Measurements from ENCODE around the gene TMEFF1.

TMEFF1 gene

DNA sequence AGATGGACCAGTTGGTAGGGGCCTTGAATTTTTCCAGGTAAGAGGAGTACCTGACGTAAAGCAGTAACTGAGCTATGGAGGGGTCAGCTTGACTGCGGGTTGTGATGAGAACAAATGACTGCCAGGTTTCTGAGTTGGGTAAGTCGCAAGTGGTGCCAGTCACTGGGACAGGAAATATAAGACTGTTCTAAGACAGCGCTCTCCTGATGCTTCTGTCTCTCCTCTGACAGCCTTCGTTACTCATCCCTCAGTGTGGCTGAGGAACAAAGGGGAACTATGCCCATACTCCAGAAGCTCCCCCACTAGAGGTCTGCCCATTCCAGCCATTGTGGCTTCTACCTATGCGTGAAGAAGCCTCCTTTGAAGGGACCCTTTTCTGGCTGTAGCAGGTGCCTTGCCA lies 118.2 kb downstream of the TMEFF1 start:
- TF ChIP-seq, protein P1, sequence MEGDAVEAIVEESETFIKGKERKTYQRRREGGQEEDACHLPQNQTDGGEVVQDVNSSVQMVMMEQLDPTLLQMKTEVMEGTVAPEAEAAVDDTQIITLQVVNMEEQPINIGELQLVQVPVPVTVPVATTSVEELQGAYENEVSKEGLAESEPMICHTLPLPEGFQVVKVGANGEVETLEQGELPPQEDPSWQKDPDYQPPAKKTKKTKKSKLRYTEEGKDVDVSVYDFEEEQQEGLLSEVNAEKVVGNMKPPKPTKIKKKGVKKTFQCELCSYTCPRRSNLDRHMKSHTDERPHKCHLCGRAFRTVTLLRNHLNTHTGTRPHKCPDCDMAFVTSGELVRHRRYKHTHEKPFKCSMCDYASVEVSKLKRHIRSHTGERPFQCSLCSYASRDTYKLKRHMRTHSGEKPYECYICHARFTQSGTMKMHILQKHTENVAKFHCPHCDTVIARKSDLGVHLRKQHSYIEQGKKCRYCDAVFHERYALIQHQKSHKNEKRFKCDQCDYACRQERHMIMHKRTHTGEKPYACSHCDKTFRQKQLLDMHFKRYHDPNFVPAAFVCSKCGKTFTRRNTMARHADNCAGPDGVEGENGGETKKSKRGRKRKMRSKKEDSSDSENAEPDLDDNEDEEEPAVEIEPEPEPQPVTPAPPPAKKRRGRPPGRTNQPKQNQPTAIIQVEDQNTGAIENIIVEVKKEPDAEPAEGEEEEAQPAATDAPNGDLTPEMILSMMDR (IDR thresholded peaks at IDR 0.05; ENCODE audit: control extremely low read depth, extremely low read depth, low read depth, missing control alignments): no peak
- ChIA-PET POLR2A (no interaction called here), CTCF (interaction anchor here (2.4 to 2.6 kb wide), 2 partner anchors 10 to 11 kb away, joined by 5 to 14 read pairs; no protein-coding TSS in a partner anchor)
- DNase-seq (ENCODE audit: extremely low spot score): no peak

GRCh38 chr9:100591639-100592412 lies 118.9 kb downstream of the TMEFF1 start:
- ChIA-PET POLR2A (no interaction called here), CTCF (interaction anchor here (2.4 to 2.6 kb wide), 2 partner anchors 10 kb away, joined by 5 to 14 read pairs; no protein-coding TSS in a partner anchor)
- TF ChIP-seq, protein P1 (IDR thresholded peaks at IDR 0.05; ENCODE audit: control extremely low read depth, extremely low read depth, low read depth, missing control alignments): no peak
- DNase-seq (ENCODE audit: extremely low spot score): no peak

DNA sequence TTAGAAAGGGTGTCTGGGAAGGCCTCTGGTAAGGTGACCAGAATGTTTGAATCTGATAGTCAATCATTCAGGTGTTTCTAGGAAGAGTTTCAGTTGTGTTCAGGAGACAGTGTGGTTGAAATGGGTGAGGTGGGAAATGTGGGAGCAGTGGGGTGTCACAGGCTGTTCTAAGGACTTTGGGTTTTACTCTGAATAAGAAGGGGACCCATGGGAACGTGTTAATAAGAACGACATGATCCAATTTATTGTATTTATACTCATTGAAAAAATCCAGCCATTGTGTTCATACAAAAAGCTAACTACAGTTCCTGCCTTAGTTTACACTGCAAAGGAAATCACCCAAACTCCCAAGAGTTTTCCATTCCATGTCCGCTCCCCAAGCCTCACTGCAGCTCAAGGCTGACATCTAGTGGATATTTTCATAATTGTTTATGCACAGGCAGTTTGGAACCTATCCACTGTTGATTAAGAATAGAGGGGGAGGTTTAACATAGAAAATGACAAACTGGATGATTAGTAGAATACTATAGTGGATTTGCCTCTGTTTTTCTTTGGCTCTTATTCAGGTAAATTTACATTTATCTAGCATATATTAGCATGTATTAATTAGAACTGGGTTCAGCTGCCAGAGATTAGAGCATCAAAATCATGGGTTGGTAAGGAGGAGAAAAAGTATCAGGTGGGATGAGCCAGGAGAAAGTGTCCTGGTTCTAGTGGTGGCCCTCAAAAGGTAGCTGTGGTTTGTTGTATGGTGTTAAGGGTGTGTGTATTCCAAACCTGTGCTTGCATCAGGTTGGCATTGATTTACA lies 122.6 kb downstream of the TMEFF1 start:
- peak; percentile 43 for DNase-seq (ENCODE audit: extremely low spot score)
- CTCF ChIA-PET: interaction anchor here (0.7 to 2.1 kb wide), 23 partner anchors 9 to 1748 kb away, joined by 3 to 13 read pairs (median 3); partner anchors contain the start of genes CAVIN4 and TMEFF1
- TF ChIP-seq, protein P1 (IDR thresholded peaks at IDR 0.05; ENCODE audit: control extremely low read depth, extremely low read depth, low read depth, missing control alignments): peak; percentile 85
- POLR2A ChIA-PET: no interaction called here

DNA sequence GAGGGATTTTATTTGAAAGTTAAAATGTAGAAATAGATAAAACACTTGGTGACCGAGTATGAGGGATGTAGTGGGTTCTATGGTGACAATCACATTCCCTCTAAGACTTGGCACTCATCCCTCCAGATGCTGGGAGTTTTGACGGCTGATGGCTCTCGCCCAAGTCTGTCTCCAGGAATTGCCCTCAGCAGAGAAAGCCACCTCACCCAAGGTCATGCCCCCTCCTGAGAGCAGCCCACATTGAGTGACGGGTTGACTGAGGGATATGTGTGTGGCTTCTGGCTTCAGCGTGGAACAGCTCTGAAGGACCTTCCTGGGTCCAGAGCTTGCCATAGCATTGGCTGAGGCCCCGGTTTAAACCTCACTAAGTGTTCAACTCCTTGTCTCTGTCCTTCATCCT lies 124.3 kb downstream of the TMEFF1 start:
- no peak for DNase-seq (ENCODE audit: extremely low spot score)
- POLR2A ChIA-PET: no interaction called here
- CTCF ChIA-PET: interaction anchor here (1.0 to 2.2 kb wide), 8 partner anchors 10 to 245 kb away, joined by 3 to 13 read pairs (median 4); partner anchors contain the start of gene TMEFF1
- TF ChIP-seq, protein P1 (IDR thresholded peaks at IDR 0.05; ENCODE audit: control extremely low read depth, extremely low read depth, low read depth, missing control alignments): no peak

DNA sequence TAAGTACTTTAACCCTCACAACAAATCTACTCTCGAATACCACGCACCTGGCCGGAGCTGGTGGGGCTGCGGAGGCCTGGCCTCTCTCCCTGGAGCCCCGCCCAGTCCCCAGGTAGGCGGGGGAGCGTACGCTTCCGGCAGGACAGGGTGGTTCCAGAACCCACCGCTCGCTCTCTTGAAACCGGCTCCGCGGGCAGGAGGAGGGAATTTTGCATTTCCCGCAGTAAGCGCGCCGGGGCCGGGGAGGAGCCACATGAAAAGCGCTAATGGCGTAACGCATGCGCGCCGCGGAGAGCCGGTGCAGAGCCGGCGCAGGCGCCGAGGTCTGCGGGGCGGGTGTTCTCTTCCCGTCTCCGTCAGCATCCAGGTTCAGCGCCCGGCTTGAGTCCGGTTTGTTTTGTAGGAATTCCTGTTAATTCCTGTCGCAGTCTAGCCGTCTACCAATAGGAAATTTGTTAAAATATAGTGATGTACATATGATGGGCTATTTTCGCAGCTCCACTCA lies 125.7 kb downstream of the TMEFF1 start:
- DNase-seq (ENCODE audit: extremely low spot score): peak; percentile 74
- TF ChIP-seq, protein P1 (IDR thresholded peaks at IDR 0.05; ENCODE audit: control extremely low read depth, extremely low read depth, low read depth, missing control alignments): no peak
- ChIA-PET POLR2A (no interaction called here), CTCF (interaction anchor here (1.0 to 4.5 kb wide), 5 partner anchors 9 to 1435 kb away, joined by 3 to 70 read pairs (median 3); no protein-coding TSS in a partner anchor)

- no peak for DNase-seq (ENCODE audit: extremely low spot score)
- ChIA-PET CTCF (interaction anchor here (1.2 to 4.5 kb wide), 26 partner anchors 9 to 1418 kb away, joined by 3 to 70 read pairs (median 6); partner anchors contain the start of gene CAVIN4), POLR2A (no interaction called here)
- TF ChIP-seq, protein P1 (IDR thresholded peaks at IDR 0.05; ENCODE audit: control extremely low read depth, extremely low read depth, low read depth, missing control alignments): no peak
Observed at GRCh38 chr9:100600521-100601079, 127.7 kb downstream of the TMEFF1 start.
